ENCODE measurements around the gene LIN7A.

Gene LIN7A

DNA sequence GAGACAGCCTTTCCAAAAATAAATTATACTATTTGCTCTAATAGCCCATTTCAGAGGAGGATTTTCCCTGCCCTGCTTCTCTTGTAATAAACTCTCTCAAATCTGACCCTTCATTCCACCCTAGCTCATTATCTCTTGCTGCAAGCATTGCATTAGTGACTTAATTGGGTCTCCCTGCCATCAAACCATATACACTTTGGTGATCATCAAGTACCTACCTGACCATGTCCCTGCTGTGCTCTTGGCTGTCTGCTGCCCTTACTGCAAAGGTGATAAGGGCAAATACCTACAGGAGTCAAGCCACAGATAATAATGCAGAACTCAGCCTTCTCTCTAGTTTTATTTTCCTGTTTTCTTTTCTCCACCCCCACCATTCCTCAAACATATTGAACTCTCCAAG lies 88.4 kb downstream of the LIN7A start:
- DNase-seq, result no peak

DNA sequence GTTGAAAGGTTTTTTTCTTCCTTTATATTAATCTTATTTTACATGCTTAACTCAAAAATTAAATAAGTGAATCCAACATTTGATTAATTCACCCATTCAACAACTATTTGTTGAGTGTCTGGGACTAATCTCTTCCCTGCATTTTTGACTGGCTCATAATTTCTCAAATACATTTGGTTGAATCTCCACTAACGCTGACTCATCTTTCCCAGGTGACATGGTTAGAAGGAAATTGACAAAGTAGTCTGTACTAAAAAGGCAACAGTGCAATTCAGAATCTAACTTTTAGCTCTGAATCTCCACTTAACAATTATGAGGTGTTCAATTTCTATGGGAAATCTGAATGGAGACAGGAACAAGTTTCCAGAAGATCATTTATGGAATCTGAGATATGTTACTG lies 88.9 kb downstream of the LIN7A start:
- DNase-seq, result no peak

DNA sequence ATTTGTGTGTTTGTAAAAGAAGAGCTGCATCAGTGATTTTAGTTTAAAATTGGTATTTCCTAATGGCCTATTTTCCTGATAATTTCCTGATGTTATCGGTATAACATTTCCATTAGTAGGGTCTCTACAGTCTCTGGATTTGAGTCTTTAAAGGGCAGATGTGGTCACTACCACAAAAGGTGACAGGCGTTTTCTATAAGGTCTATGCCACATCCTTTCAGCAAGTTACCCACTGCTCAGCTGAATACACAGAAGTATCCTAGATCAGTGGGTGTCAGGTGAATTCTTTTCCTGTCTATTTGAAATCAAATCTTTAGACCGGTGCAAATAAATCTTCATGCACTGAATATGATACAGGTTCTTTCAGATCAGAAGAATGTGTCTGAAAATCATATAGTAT lies 90.2 kb downstream of the LIN7A start:
- no peak for DNase-seq

GRCh38 chr12:80846952-80847351 lies 90.8 kb downstream of the LIN7A start:
- peak; percentile 19 for DNase-seq

DNA sequence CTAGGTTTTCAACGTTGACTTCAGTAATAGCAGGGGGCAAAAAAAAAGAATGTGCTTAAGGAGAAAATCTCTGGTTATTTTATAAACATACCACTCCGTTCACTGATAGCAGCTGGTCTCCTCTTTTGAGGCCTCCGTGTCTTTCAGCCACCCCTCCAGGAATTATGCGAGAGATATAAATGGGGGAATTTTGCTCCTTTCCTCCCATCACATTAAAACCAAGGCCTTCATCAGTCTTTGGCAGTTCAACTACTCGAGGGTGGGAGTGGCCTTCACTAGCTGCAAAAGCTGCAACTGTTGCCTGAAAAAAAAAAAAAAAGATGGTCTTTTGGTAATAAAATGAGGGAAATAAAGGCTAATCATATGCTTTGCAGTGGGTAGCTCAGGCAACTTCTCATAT lies 92.1 kb downstream of the LIN7A start:
- DNase-seq, result no peak

- no peak for DNase-seq
Measured at GRCh38 chr12:80843969-80844368, 93.8 kb downstream of the LIN7A start.

DNA sequence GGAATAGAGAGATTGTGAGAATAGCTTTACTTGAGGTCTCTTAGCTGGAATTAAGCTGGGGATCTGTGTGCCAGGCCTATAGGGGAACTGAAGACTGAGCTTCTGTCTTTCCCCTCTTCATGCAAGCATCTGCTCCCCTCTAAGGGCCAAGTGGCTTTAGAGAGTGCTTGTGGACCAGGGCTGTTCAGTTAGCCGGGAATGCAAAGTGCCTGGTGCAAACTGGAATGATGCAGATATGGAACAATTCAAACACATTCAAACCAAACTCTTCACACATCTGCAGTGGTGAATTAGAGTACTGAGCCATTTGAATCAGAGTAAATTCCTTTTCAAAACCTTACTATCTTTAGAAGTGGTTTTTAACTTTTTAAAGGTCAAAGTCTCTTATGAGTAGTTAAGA lies 99.0 kb downstream of the LIN7A start:
- DNase-seq, result no peak

GRCh38 chr12:80838024-80838658 lies 99.6 kb downstream of the LIN7A start:
- DNase-seq, result no peak

DNA sequence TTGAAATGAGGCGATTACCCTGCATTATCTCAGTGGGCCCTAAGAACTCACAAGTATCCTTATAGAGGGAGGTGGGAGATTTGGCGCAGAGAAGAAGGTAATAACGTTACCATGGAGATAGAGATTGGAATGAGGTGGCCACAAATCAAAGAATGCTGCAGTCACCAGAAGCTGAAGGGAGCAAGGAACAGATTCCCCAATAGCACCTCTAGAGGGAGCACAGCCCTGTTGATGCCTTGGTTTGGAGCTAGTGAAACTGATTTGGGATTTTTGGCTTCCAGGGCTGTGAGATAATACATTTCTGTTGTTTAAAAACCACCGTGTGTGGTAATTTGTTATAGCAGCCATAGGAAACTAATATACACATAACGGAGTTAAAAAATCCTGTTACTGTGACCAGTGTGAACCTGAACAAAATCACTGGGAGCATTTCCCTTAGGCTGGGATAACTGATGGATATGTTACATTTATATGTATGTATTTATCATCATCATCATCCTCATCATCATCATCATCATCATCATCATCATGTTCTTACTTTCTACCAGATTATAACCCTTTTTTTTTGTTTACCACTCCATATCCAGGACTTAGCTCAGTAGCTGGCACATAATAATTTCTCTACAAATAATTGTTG lies 100.3 kb downstream of the LIN7A start:
- peak; percentile 27 for DNase-seq

- DNase-seq, result no peak
Measured at GRCh38 chr12:80834724-80835123, 103.0 kb downstream of the LIN7A start.

DNA sequence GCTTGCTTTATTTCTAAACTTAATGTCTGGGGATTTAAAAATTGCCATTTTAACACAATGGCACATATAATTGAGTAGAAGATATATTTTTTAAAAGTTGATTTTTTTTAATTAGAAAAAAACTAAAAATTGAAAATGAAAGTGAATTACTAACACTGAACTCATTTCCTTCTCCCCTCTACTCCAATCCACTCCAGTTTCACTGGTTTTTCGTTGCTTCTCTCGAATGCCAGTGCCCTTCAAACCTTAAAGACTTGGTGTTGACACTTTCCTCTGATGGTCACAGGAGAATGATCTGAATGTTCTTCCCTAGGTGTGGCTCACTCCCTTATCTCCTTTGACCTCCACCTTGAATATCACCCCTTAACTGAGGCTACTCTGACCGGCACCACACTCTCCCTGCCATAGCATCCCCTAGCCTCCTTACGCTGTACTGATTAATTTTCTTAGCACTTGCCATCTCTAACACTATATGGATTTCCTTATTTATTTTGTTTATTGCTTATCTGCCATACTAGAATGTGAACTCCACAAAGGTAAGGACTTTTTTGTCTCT lies 107.1 kb downstream of the LIN7A start:
- DNase-seq, result no peak

GRCh38 chr12:80829767-80830166 lies 108.0 kb downstream of the LIN7A start:
- no peak for DNase-seq

DNA sequence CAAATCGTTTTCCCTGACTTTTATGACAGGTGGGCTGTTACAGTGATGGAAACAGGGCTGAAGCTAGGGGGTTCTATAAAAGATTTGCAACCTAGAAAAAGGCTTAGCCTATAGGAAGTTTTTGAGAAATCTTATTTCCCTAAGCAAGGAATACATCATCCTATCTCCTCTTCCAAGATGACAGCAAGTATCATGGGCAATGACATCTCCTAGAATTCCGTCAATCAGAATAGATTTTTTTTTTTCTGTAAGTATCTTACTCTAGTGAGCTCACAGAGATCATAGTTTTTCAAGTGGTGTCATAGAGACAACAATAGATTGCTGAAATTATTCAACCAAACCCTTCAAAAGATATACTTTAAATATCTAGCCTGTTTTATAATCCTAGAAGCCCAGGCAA lies 112.2 kb downstream of the LIN7A start:
- DNase-seq, result no peak

DNA sequence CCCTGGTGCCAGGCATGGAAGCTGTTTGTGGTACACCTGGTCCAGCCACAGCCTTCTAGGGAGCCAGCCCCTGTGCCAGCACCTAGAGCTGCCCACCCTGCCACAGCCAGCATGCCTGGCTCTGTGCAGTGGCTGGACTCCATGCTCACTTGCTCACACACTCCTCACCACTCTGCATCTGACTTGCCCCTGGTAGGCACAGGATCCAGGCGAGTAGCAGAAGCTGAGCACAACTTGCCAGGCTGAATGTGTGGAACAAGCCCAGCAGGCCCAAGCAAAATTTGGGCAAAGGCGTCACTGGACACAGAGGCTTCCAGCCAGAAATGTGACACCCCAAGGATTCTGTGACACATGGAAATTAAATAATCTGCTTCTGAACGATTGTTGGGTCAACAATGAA lies 114.3 kb downstream of the LIN7A start:
- DNase-seq, result no peak

GRCh38 chr12:80821513-80822000 lies 116.2 kb downstream of the LIN7A start:
- DNase-seq, result peak; percentile 58

GRCh38 chr12:80818878-80819277 lies 118.9 kb downstream of the LIN7A start:
- no peak for DNase-seq

GRCh38 chr12:80815351-80815750 lies 122.4 kb downstream of the LIN7A start:
- no peak for DNase-seq

DNA sequence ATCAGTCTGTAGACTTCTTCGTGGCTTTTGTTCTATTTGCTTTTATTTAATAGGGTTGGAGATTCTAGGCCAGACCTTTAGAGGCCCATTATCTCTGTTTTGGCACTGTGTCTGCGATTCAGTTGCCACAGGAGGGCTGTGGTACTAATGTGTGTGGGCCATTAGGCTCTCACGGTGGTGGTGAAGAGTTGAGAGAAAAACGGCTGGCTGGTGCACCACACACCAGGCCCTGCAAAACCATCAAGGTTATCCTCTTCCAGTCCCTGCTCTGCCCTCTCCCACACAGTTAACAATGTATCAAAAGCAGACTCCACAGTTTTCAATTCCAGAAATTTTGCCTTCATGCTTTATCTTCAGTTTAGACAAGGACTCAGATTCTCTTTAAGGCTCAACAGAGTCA lies 123.3 kb downstream of the LIN7A start:
- no peak for DNase-seq

DNA sequence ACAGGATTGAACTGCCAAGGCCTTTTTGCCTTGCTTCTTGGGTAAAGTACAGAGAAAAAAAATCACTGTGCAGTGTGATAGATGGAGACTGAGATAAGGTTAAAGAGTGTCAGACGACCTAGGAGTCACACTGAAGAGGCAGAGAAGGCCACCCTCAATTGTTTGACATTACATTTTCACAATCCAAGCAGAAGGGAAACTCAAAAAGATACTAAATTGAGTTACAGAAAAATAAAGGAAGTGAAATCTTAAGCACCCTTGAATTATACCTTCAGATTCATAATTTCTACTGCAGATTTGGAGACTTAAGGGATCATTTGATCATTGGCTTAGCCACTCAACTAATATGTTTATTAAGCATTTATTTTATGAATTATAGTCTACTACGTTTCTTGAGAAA lies 123.9 kb downstream of the LIN7A start:
- DNase-seq, result no peak

- DNase-seq, result no peak
Measured at GRCh38 chr12:80811957-80812708, 125.6 kb downstream of the LIN7A start.

DNA sequence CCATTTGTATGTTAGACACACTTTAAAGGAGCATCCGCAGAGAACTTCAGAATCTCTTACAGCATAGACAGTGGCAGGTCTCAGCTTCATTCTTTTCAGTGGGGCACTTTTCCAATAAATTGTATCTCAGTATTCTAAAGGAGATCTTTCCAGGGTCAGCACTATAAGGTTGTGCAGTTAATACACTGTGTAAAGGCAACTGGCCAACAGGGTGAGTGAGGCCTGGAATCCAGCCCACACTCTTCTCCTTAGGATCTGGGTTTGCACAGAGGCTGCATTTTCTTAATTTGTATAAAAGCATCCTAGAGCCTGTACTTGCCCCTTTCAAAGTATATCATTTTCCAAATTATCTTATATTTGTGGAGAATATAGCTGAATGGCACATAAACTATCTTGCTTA lies 126.9 kb downstream of the LIN7A start:
- DNase-seq, result no peak

DNA sequence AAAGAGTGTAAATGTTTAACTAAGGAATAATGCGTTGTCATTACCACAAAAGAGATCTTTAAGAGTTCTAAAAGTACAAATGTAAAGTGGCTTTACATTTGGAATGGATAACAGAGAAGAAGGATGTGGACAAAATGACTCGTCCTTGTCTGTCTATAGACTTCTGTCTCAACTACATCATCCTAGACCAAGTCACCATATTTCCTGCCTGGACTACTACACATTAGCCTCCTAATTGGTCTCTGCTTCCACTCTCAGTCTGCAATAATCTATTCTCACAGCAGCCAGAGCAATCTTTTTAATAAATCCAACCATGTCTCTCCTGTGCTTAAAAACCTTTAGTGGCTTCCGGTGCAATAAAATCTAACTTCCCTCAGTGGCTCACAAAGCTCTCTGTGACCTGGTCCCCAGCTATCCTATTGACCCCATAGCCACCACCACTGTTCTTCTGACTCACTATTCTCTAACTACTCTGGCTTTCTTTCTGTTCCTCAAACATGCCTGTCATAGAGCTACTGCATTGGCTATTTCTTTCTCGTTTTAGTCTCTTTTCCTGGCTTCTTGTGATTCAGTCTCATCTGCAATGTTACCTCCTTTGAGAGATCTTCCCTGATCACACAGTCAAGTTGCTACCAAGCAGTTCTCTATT lies 130.0 kb downstream of the LIN7A start:
- DNase-seq, result no peak

GRCh38 chr12:80805106-80805505 lies 132.6 kb downstream of the LIN7A start:
- DNase-seq, result no peak

All from NCI-H2171 (cell line).